Measurements from ENCODE around the gene MED17.
"Not testable (repeated sequence)": the region's sequence is repeated elsewhere in the genome, so short reads cannot be mapped to it uniquely, and the experiment has no call there.

MED17 gene

GRCh38 chr11:93745005-93745755 is 38.9 kb upstream of the MED17 start:
- peaks cover 29% of the 10 kb centered on the region for H3K36me3 Mint-ChIP-seq (ENCODE audit: insufficient read depth)
- not testable (repeated sequence) for H3K9me3 Mint-ChIP-seq; H3K27ac Mint-ChIP-seq; H3K27me3 Mint-ChIP-seq; DNase-seq; H3K4me3 Mint-ChIP-seq; ATAC-seq (replicated peaks)
- H3K4me1 Mint-ChIP-seq (ENCODE audit: low read depth in 2 of 2), result peaks cover 12 to 18% of the 10 kb centered on the region in 2 donors

GRCh38 chr11:93746101-93746500 is 38.0 kb upstream of the MED17 start:
- no peak overlapping the region for H3K4me3 Mint-ChIP-seq

GRCh38 chr11:93747122-93747521 is 37.0 kb upstream of the MED17 start:
- no peaks in the 10 kb centered on the region for H3K9me3 Mint-ChIP-seq
- no peak for ATAC-seq (replicated peaks)
- H3K27me3 Mint-ChIP-seq, result no peaks in the 10 kb centered on the region
- H3K36me3 Mint-ChIP-seq (ENCODE audit: insufficient read depth), result peaks cover 9% of the 10 kb centered on the region
- H3K27ac Mint-ChIP-seq, result no peak overlapping the region
- H3K4me3 Mint-ChIP-seq, result no peak overlapping the region
- H3K4me1 Mint-ChIP-seq (ENCODE audit: low read depth in 2 of 2), result peaks cover 2 to 8% of the 10 kb centered on the region in 2 donors
- DNase-seq, result no peak

More at GRCh38 chr11:93746101-93746500, 38.0 kb upstream of the MED17 start:
- Mint-ChIP-seq H3K4me1 (ENCODE audit: low read depth in 2 of 2) (peaks cover 6 to 8% of the 10 kb centered on the region in 2 donors), H3K36me3 (ENCODE audit: insufficient read depth) (peaks cover 20% of the 10 kb centered on the region), H3K27ac (no peak overlapping the region), H3K27me3 (no peaks in the 10 kb centered on the region), H3K9me3 (no peaks in the 10 kb centered on the region)
- no peak for ATAC-seq (replicated peaks)
- no peak for DNase-seq

GRCh38 chr11:93751001-93751400 is 33.1 kb upstream of the MED17 start:
- H3K9me3 Mint-ChIP-seq, result no peaks in the 10 kb centered on the region
- no peaks in the 10 kb centered on the region for H3K27me3 Mint-ChIP-seq
- DNase-seq (no peak), ATAC-seq (replicated peaks) (no peak)
- no peak overlapping the region for H3K27ac Mint-ChIP-seq
- no peak overlapping the region for H3K4me3 Mint-ChIP-seq
- peaks cover 16% of the 10 kb centered on the region for H3K36me3 Mint-ChIP-seq (ENCODE audit: insufficient read depth)
- H3K4me1 Mint-ChIP-seq (ENCODE audit: low read depth in 2 of 2), result peaks cover 0 to 3% of the 10 kb centered on the region in 2 donors

- ATAC-seq (replicated peaks), result no peak
- H3K27me3 Mint-ChIP-seq, result no peaks in the 10 kb centered on the region
- no peaks in the 10 kb centered on the region for H3K9me3 Mint-ChIP-seq
- H3K4me1 Mint-ChIP-seq (ENCODE audit: low read depth in 2 of 2), result no peaks in the 10 kb centered on the region
- no peak overlapping the region for H3K27ac Mint-ChIP-seq
- no peak for DNase-seq
- H3K4me3 Mint-ChIP-seq, result no peak overlapping the region
- H3K36me3 Mint-ChIP-seq (ENCODE audit: insufficient read depth), result peaks cover 28% of the 10 kb centered on the region
These were observed 30.8 kb upstream of the MED17 start for GRCh38 chr11:93753241-93753640.

- no peak overlapping the region for H3K4me3 Mint-ChIP-seq
- DNase-seq, result no peak
- H3K27ac Mint-ChIP-seq, result no peak overlapping the region
- no peaks in the 10 kb centered on the region for H3K9me3 Mint-ChIP-seq
- ATAC-seq (replicated peaks), result no peak
- peaks cover 48% of the 10 kb centered on the region for H3K36me3 Mint-ChIP-seq (ENCODE audit: insufficient read depth)
- H3K4me1 Mint-ChIP-seq (ENCODE audit: low read depth in 2 of 2), result no peaks in the 10 kb centered on the region
- no peaks in the 10 kb centered on the region for H3K27me3 Mint-ChIP-seq
These were observed 27.3 kb upstream of the MED17 start for GRCh38 chr11:93756748-93757147.

- Mint-ChIP-seq H3K36me3 (ENCODE audit: insufficient read depth) (peaks cover 48% of the 10 kb centered on the region), H3K4me3 (no peak overlapping the region), H3K4me1 (ENCODE audit: low read depth in 2 of 2) (no peaks in the 10 kb centered on the region), H3K9me3 (no peaks in the 10 kb centered on the region), H3K27me3 (no peaks in the 10 kb centered on the region), H3K27ac (no peak overlapping the region)
- ATAC-seq (replicated peaks) (no peak), DNase-seq (no peak)
These were observed 26.8 kb upstream of the MED17 start for GRCh38 chr11:93757301-93757700.

- Mint-ChIP-seq H3K36me3 (ENCODE audit: insufficient read depth) (peaks cover 48% of the 10 kb centered on the region), H3K27me3 (no peaks in the 10 kb centered on the region)
- no peak for ATAC-seq (replicated peaks)
These were observed 25.9 kb upstream of the MED17 start for GRCh38 chr11:93757924-93758865.

GRCh38 chr11:93759123-93759522 is 25.0 kb upstream of the MED17 start:
- not testable (repeated sequence) for ATAC-seq (replicated peaks); H3K27me3 Mint-ChIP-seq; H3K9me3 Mint-ChIP-seq; H3K27ac Mint-ChIP-seq; H3K4me1 Mint-ChIP-seq (ENCODE audit: low read depth in 2 of 2); H3K4me3 Mint-ChIP-seq; DNase-seq
- peaks cover 48% of the 10 kb centered on the region for H3K36me3 Mint-ChIP-seq (ENCODE audit: insufficient read depth)

More at GRCh38 chr11:93757924-93758865, 25.9 kb upstream of the MED17 start:
- no peak overlapping the region for H3K4me3 Mint-ChIP-seq
- H3K4me1 Mint-ChIP-seq (ENCODE audit: low read depth in 2 of 2), result no peaks in the 10 kb centered on the region
- H3K27ac Mint-ChIP-seq, result no peak overlapping the region
- no peaks in the 10 kb centered on the region for H3K9me3 Mint-ChIP-seq
- no peak for DNase-seq

GRCh38 chr11:93761910-93762309 is 22.2 kb upstream of the MED17 start:
- Mint-ChIP-seq H3K4me1 (ENCODE audit: low read depth in 2 of 2) (no peaks in the 10 kb centered on the region), H3K36me3 (ENCODE audit: insufficient read depth) (peaks cover 30% of the 10 kb centered on the region), H3K4me3 (no peak overlapping the region), H3K27ac (no peak overlapping the region), H3K27me3 (no peaks in the 10 kb centered on the region), H3K9me3 (no peaks in the 10 kb centered on the region)
- ATAC-seq (replicated peaks), result no peak
- no peak for DNase-seq

GRCh38 chr11:93765551-93765950 is 18.5 kb upstream of the MED17 start:
- Mint-ChIP-seq H3K27me3 (no peaks in the 10 kb centered on the region), H3K36me3 (ENCODE audit: insufficient read depth) (peaks cover 10% of the 10 kb centered on the region), H3K4me1 (ENCODE audit: low read depth in 2 of 2) (no peaks in the 10 kb centered on the region), H3K9me3 (no peaks in the 10 kb centered on the region), H3K27ac (peak overlapping the region in 1 of 2 donors; percentile 38), H3K4me3 (no peak overlapping the region)
- no peak for ATAC-seq (replicated peaks)
- no peak for DNase-seq

- Mint-ChIP-seq H3K27ac (no peak overlapping the region), H3K36me3 (ENCODE audit: insufficient read depth) (peaks cover under 1% of the 10 kb centered on the region), H3K4me1 (ENCODE audit: low read depth in 2 of 2) (no peaks in the 10 kb centered on the region), H3K27me3 (no peaks in the 10 kb centered on the region), H3K4me3 (no peak overlapping the region), H3K9me3 (no peaks in the 10 kb centered on the region)
- ATAC-seq (replicated peaks) (no peak), DNase-seq (no peak)
These were observed 17.6 kb upstream of the MED17 start for GRCh38 chr11:93766504-93766903.

GRCh38 chr11:93767018-93767417 is 17.1 kb upstream of the MED17 start:
- DNase-seq, result no peak
- H3K36me3 Mint-ChIP-seq (ENCODE audit: insufficient read depth), result peaks cover 2% of the 10 kb centered on the region
- no peaks in the 10 kb centered on the region for H3K27me3 Mint-ChIP-seq
- H3K27ac Mint-ChIP-seq, result no peak overlapping the region
- no peaks in the 10 kb centered on the region for H3K9me3 Mint-ChIP-seq
- no peaks in the 10 kb centered on the region for H3K4me1 Mint-ChIP-seq (ENCODE audit: low read depth in 2 of 2)
- ATAC-seq (replicated peaks), result no peak
- H3K4me3 Mint-ChIP-seq, result no peak overlapping the region

- no peaks in the 10 kb centered on the region for H3K4me1 Mint-ChIP-seq (ENCODE audit: low read depth in 2 of 2)
- no peaks in the 10 kb centered on the region for H3K9me3 Mint-ChIP-seq
- H3K36me3 Mint-ChIP-seq (ENCODE audit: insufficient read depth), result peaks cover 2% of the 10 kb centered on the region
- H3K27ac Mint-ChIP-seq, result no peak overlapping the region
- no peaks in the 10 kb centered on the region for H3K27me3 Mint-ChIP-seq
- DNase-seq, result no peak
- no peak for ATAC-seq (replicated peaks)
- H3K4me3 Mint-ChIP-seq, result no peak overlapping the region
These were observed 13.9 kb upstream of the MED17 start for GRCh38 chr11:93770160-93770559.
